Activated naive CD4-positive, alpha-beta T cell treated with anti-CD3 and anti-CD28 coated beads for 36 hours (primary cell): Measurements from ENCODE around the gene MPST. TPM values are rescaled to one million over a fixed set of nuclear protein-coding genes. Genes with fewer than 3 reads are reported as not detected.
A peak's percentile ranks its signal among the peaks of the same experiment; 100 is the strongest.

Experiments used
- CTCF ChIA-PET: fragments of 350-600 bp; sonication (Branson Sonifier 250); formaldehyde crosslinking; loops from one replicate; lab custom pipeline; 2021; ENCODE audit warnings: antibody characterized with exemption; lab: Charles Lee
- DNase-seq: peaks from one replicate; pipeline ENCODE4 v3.0.0-alpha.2; 2020
- H3K27ac Mint-ChIP-seq: one replicate; pipeline ENCODE4 v1.8.0; 2021; ENCODE audit warnings: mild to moderate bottlenecking, mixed read lengths
- H3K27me3 Mint-ChIP-seq: one replicate; pipeline ENCODE4 v1.8.0; 2021; ENCODE audit warnings: low read depth, mixed read lengths
- H3K36me3 Mint-ChIP-seq: one replicate; pipeline ENCODE4 v1.8.0; 2021; ENCODE audit warnings: low read depth, mixed read lengths
- H3K4me1 Mint-ChIP-seq: one replicate; pipeline ENCODE4 v1.8.0; 2021; ENCODE audit warnings: low read depth, mixed read lengths
- H3K4me3 Mint-ChIP-seq: one replicate; pipeline ENCODE4 v1.8.0; 2021; ENCODE audit warnings: mild to moderate bottlenecking, moderate library complexity, mixed read lengths
- H3K9me3 Mint-ChIP-seq: one replicate; pipeline ENCODE4 v1.8.0; 2021; ENCODE audit warnings: mixed read lengths
- intact Hi-C: fragments of 100-400 bp; cut with micrococcal nuclease; formaldehyde crosslinking; loops from one replicate; pipeline ENCODE4 v1.15.1; 2023
- total RNA-seq, 2 experiments: library from RNA; stranded (reverse); gene quantifications; one replicate each; pipeline ENCODE4 v1.2.3, GENCODE V29; 2021

Gene MPST
- total RNA-seq, 2 experiments from 2014 or later, result 2.8 to 2.9 TPM

- H3K9me3 Mint-ChIP-seq, result no peaks in the 10 kb centered on the region
Measured at GRCh38 chr22:37043209-37043827, 23.8 kb downstream of the MPST start.

GRCh38 chr22:37043828-37044538 is 24.4 kb downstream of the MPST start:
- H3K27ac Mint-ChIP-seq, result no peak overlapping the region
- peak; percentile 70 for DNase-seq
- intact Hi-C loops, result loop anchor here (1.0 kb wide), 2 partner anchors 58 to 262 kb away; no protein-coding TSS in a partner anchor
- no peaks in the 10 kb centered on the region for H3K27me3 Mint-ChIP-seq
- H3K36me3 Mint-ChIP-seq, result no peaks in the 10 kb centered on the region
- H3K4me3 Mint-ChIP-seq, result no peak overlapping the region
- no peaks in the 10 kb centered on the region for H3K9me3 Mint-ChIP-seq
- CTCF ChIA-PET, result interaction anchor here (0.6 to 4.3 kb wide), 16 partner anchors 11 to 515 kb away, joined by 3 to 17 read pairs (median 4); partner anchors contain the start of gene EIF3D
- H3K4me1 Mint-ChIP-seq, result peaks cover 21% of the 10 kb centered on the region

More at GRCh38 chr22:37043209-37043827, 23.8 kb downstream of the MPST start:
- Mint-ChIP-seq H3K4me3 (no peak overlapping the region), H3K4me1 (peaks cover 21% of the 10 kb centered on the region), H3K36me3 (no peaks in the 10 kb centered on the region), H3K27me3 (no peaks in the 10 kb centered on the region), H3K27ac (no peak overlapping the region)
- no peak for DNase-seq
- CTCF ChIA-PET, result interaction anchor here (0.6 to 4.3 kb wide), 11 partner anchors 11 to 514 kb away, joined by 3 to 17 read pairs (median 4); partner anchors contain the start of gene EIF3D
- intact Hi-C loops, result no loop called here

- H3K27me3 Mint-ChIP-seq, result no peaks in the 10 kb centered on the region
- no peaks in the 10 kb centered on the region for H3K36me3 Mint-ChIP-seq
- H3K9me3 Mint-ChIP-seq, result no peaks in the 10 kb centered on the region
- peaks cover 21% of the 10 kb centered on the region for H3K4me1 Mint-ChIP-seq
- intact Hi-C loops, result loop anchor here (1.0 kb wide), 2 partner anchors 59 to 263 kb away; no protein-coding TSS in a partner anchor
- H3K27ac Mint-ChIP-seq, result no peak overlapping the region
- peak; percentile 67 for DNase-seq
- CTCF ChIA-PET, result interaction anchor here (0.5 to 4.3 kb wide), 17 partner anchors 11 to 288 kb away, joined by 3 to 17 read pairs (median 4); no protein-coding TSS in a partner anchor
- H3K4me3 Mint-ChIP-seq, result no peak overlapping the region
Measured at GRCh38 chr22:37044634-37045625, 25.4 kb downstream of the MPST start.

GRCh38 chr22:37045958-37046357 is 26.4 kb downstream of the MPST start:
- Mint-ChIP-seq H3K9me3 (no peaks in the 10 kb centered on the region), H3K27ac (no peak overlapping the region), H3K36me3 (no peaks in the 10 kb centered on the region), H3K4me1 (peaks cover 18% of the 10 kb centered on the region), H3K27me3 (no peaks in the 10 kb centered on the region), H3K4me3 (no peak overlapping the region)
- DNase-seq, result peak; percentile 19
- intact Hi-C loops, result loop anchor here (1.0 kb wide), 1 partner anchor 153 kb away; no protein-coding TSS in a partner anchor
- CTCF ChIA-PET, result interaction anchor here (0.6 to 4.3 kb wide), 9 partner anchors 25 to 386 kb away, joined by 3 to 17 read pairs (median 4); no protein-coding TSS in a partner anchor

- intact Hi-C loops, result loop anchor here (1.0 kb wide), 1 partner anchor 153 kb away; no protein-coding TSS in a partner anchor
- CTCF ChIA-PET, result interaction anchor here (0.6 to 4.3 kb wide), 8 partner anchors 24 to 385 kb away, joined by 3 to 17 read pairs (median 4); no protein-coding TSS in a partner anchor
- Mint-ChIP-seq H3K27ac (no peak overlapping the region), H3K4me1 (peaks cover 14% of the 10 kb centered on the region), H3K9me3 (no peaks in the 10 kb centered on the region), H3K4me3 (no peak overlapping the region), H3K36me3 (no peaks in the 10 kb centered on the region), H3K27me3 (no peaks in the 10 kb centered on the region)
- no peak for DNase-seq
Measured at GRCh38 chr22:37046589-37046988, 27.0 kb downstream of the MPST start.

GRCh38 chr22:37047006-37047405 is 27.5 kb downstream of the MPST start:
- no peak for DNase-seq
- intact Hi-C loops, result no loop called here
- Mint-ChIP-seq H3K4me3 (no peak overlapping the region), H3K4me1 (peaks cover 12% of the 10 kb centered on the region), H3K27ac (no peak overlapping the region), H3K9me3 (no peaks in the 10 kb centered on the region), H3K36me3 (no peaks in the 10 kb centered on the region), H3K27me3 (no peaks in the 10 kb centered on the region)
- CTCF ChIA-PET, result interaction anchor here (4.3 kb wide), 1 partner anchor 150 kb away, joined by 17 read pairs; no protein-coding TSS in a partner anchor

- DNase-seq, result no peak
- Mint-ChIP-seq H3K36me3 (no peaks in the 10 kb centered on the region), H3K4me3 (no peak overlapping the region), H3K9me3 (no peaks in the 10 kb centered on the region), H3K27ac (no peak overlapping the region), H3K27me3 (no peaks in the 10 kb centered on the region), H3K4me1 (peaks cover 21% of the 10 kb centered on the region)
- intact Hi-C loops, result no loop called here
- CTCF ChIA-PET, result interaction anchor here (0.7 to 1.6 kb wide), 2 partner anchors 101 to 217 kb away, joined by 3 to 4 read pairs; partner anchors contain the start of gene IL2RB
Measured at GRCh38 chr22:37048133-37048532, 28.6 kb downstream of the MPST start.

GRCh38 chr22:37049224-37049623 is 29.7 kb downstream of the MPST start:
- H3K36me3 Mint-ChIP-seq, result no peaks in the 10 kb centered on the region
- H3K27me3 Mint-ChIP-seq, result no peaks in the 10 kb centered on the region
- DNase-seq, result no peak
- no peak overlapping the region for H3K27ac Mint-ChIP-seq
- H3K4me1 Mint-ChIP-seq, result peaks cover 23% of the 10 kb centered on the region
- CTCF ChIA-PET, result no interaction called here
- H3K4me3 Mint-ChIP-seq, result no peak overlapping the region
- no peaks in the 10 kb centered on the region for H3K9me3 Mint-ChIP-seq
- intact Hi-C loops, result no loop called here

GRCh38 chr22:37050913-37051312 is 31.4 kb downstream of the MPST start:
- intact Hi-C loops, result no loop called here
- CTCF ChIA-PET, result interaction anchor here (0.7 to 1.3 kb wide), 3 partner anchors 115 to 546 kb away, joined by 3 to 4 read pairs (median 3); no protein-coding TSS in a partner anchor
- no peak overlapping the region for H3K27ac Mint-ChIP-seq

GRCh38 chr22:37051391-37052385 is 32.1 kb downstream of the MPST start, which contains the start of gene KCTD17:
KCTD17 (plus strand) TSS chr22:37051742; CDS start chr22:37051761, 19 bp downstream.
- intact Hi-C loops, result no loop called here
- peak; percentile 79 for DNase-seq
- H3K4me3 Mint-ChIP-seq, result peak within 1 kb of the TSS; percentile 80
- no peaks in the 10 kb centered on the region for H3K9me3 Mint-ChIP-seq
- peaks cover 3% of the 10 kb centered on the region for H3K36me3 Mint-ChIP-seq
- peaks cover 11% of the 10 kb centered on the region for H3K4me1 Mint-ChIP-seq
- no peak within 1 kb of the TSS for H3K27ac Mint-ChIP-seq
- H3K27me3 Mint-ChIP-seq, result no peaks in the 10 kb centered on the region
- CTCF ChIA-PET, result interaction anchor here (0.6 to 1.3 kb wide), 4 partner anchors 28 to 148 kb away, joined by 3 to 4 read pairs (median 4); no protein-coding TSS in a partner anchor

More at GRCh38 chr22:37050913-37051312, 31.4 kb downstream of the MPST start:
- Mint-ChIP-seq H3K4me3 (peak overlapping the region; percentile 65), H3K27me3 (no peaks in the 10 kb centered on the region), H3K36me3 (no peaks in the 10 kb centered on the region), H3K9me3 (no peaks in the 10 kb centered on the region), H3K4me1 (peaks cover 11% of the 10 kb centered on the region)
- no peak for DNase-seq
